ENCODE data around the gene PPIP5K1. TPM values are rescaled to one million over a fixed set of nuclear protein-coding genes. Genes with fewer than 3 reads are reported as not detected.

Gene PPIP5K1
- total RNA-seq, 3 donors from 2014 or later: 30.8 to 33.4 (median 31.6) TPM

- no peak for ATAC-seq
- Mint-ChIP-seq H3K27me3 (ENCODE audit: low read depth) (no peaks in the 10 kb centered on the region), H3K9me3 (no peaks in the 10 kb centered on the region), H3K4me3 (no peak overlapping the region), H3K4me1 (ENCODE audit: low read depth) (peaks cover 12% of the 10 kb centered on the region), H3K36me3 (ENCODE audit: insufficient read depth) (no peaks in the 10 kb centered on the region)
- DNase-seq: no peak
Measured at GRCh38 chr15:43505738-43506137, 84.3 kb downstream of the PPIP5K1 start.

- Mint-ChIP-seq H3K4me1 (ENCODE audit: low read depth) (peaks cover 1% of the 10 kb centered on the region), H3K4me3 (no peak overlapping the region), H3K36me3 (ENCODE audit: insufficient read depth) (peaks cover 2% of the 10 kb centered on the region), H3K27me3 (ENCODE audit: low read depth) (no peaks in the 10 kb centered on the region), H3K9me3 (no peaks in the 10 kb centered on the region)
- ATAC-seq: no peak
- DNase-seq: no peak
Measured at GRCh38 chr15:43499635-43500034, 90.4 kb downstream of the PPIP5K1 start.

- Mint-ChIP-seq H3K27me3 (ENCODE audit: low read depth) (no peaks in the 10 kb centered on the region), H3K36me3 (ENCODE audit: insufficient read depth) (peaks cover 2% of the 10 kb centered on the region), H3K4me1 (ENCODE audit: low read depth) (peaks cover 1% of the 10 kb centered on the region), H3K4me3 (no peak overlapping the region), H3K9me3 (no peaks in the 10 kb centered on the region)
- ATAC-seq (no peak), DNase-seq (no peak)
Measured at GRCh38 chr15:43498990-43499389, 91.0 kb downstream of the PPIP5K1 start.

- ATAC-seq (no peak), DNase-seq (no peak)
- peaks cover 19% of the 10 kb centered on the region for H3K36me3 Mint-ChIP-seq (ENCODE audit: insufficient read depth)
- peaks cover 28% of the 10 kb centered on the region for H3K4me1 Mint-ChIP-seq (ENCODE audit: low read depth)
- peak overlapping the region; percentile 99 for H3K4me3 Mint-ChIP-seq
- H3K27me3 Mint-ChIP-seq (ENCODE audit: low read depth): no peaks in the 10 kb centered on the region
- no peaks in the 10 kb centered on the region for H3K9me3 Mint-ChIP-seq
Measured at GRCh38 chr15:43493703-43494472, 96.1 kb downstream of the PPIP5K1 start.

GRCh38 chr15:43492673-43493601 lies 97.1 kb downstream of the PPIP5K1 start, which contains the start of gene TP53BP1:
Gene TP53BP1 (minus strand): TSS chr15:43493156. CDS start chr15:43493043, 113 bp downstream.
- peaks cover 29% of the 10 kb centered on the region for H3K4me1 Mint-ChIP-seq (ENCODE audit: low read depth)
- ATAC-seq: peak; percentile 100
- H3K27me3 Mint-ChIP-seq (ENCODE audit: low read depth): no peaks in the 10 kb centered on the region

GRCh38 chr15:43492266-43492665 lies 97.7 kb downstream of the PPIP5K1 start:
- peaks cover 30% of the 10 kb centered on the region for H3K36me3 Mint-ChIP-seq (ENCODE audit: insufficient read depth)
- peaks cover 29% of the 10 kb centered on the region for H3K4me1 Mint-ChIP-seq (ENCODE audit: low read depth)
- H3K4me3 Mint-ChIP-seq: peak overlapping the region; percentile 99
- no peaks in the 10 kb centered on the region for H3K27me3 Mint-ChIP-seq (ENCODE audit: low read depth)
- no peak for ATAC-seq
- no peak for DNase-seq
- no peaks in the 10 kb centered on the region for H3K9me3 Mint-ChIP-seq

More at GRCh38 chr15:43492673-43493601, 97.1 kb downstream of the PPIP5K1 start, which contains the start of gene TP53BP1:
- H3K9me3 Mint-ChIP-seq: no peaks in the 10 kb centered on the region
- peak within 1 kb of the TSS; percentile 99 for H3K4me3 Mint-ChIP-seq
- peak; percentile 91 for DNase-seq
- H3K36me3 Mint-ChIP-seq (ENCODE audit: insufficient read depth): peaks cover 24% of the 10 kb centered on the region

- H3K9me3 Mint-ChIP-seq: no peaks in the 10 kb centered on the region
- no peak overlapping the region for H3K4me3 Mint-ChIP-seq
- ATAC-seq: no peak
- no peaks in the 10 kb centered on the region for H3K27me3 Mint-ChIP-seq (ENCODE audit: low read depth)
- peaks cover 35% of the 10 kb centered on the region for H3K36me3 Mint-ChIP-seq (ENCODE audit: insufficient read depth)
- H3K4me1 Mint-ChIP-seq (ENCODE audit: low read depth): peaks cover 30% of the 10 kb centered on the region
- DNase-seq: no peak
Measured at GRCh38 chr15:43489191-43489590, 100.8 kb downstream of the PPIP5K1 start.

- H3K4me1 Mint-ChIP-seq (ENCODE audit: low read depth): peaks cover 30% of the 10 kb centered on the region
- no peak overlapping the region for H3K4me3 Mint-ChIP-seq
- no peaks in the 10 kb centered on the region for H3K9me3 Mint-ChIP-seq
- ATAC-seq (no peak), DNase-seq (no peak)
- H3K27me3 Mint-ChIP-seq (ENCODE audit: low read depth): no peaks in the 10 kb centered on the region
- H3K36me3 Mint-ChIP-seq (ENCODE audit: insufficient read depth): peaks cover 39% of the 10 kb centered on the region
Measured at GRCh38 chr15:43488790-43489189, 101.2 kb downstream of the PPIP5K1 start.

GRCh38 chr15:43487271-43487895 lies 102.6 kb downstream of the PPIP5K1 start:
- Mint-ChIP-seq H3K36me3 (ENCODE audit: insufficient read depth) (peaks cover 38% of the 10 kb centered on the region), H3K4me3 (no peak overlapping the region), H3K4me1 (ENCODE audit: low read depth) (peaks cover 24% of the 10 kb centered on the region), H3K27me3 (ENCODE audit: low read depth) (no peaks in the 10 kb centered on the region), H3K9me3 (no peaks in the 10 kb centered on the region)
- DNase-seq: no peak
- no peak for ATAC-seq

- H3K36me3 Mint-ChIP-seq (ENCODE audit: insufficient read depth): peaks cover 30% of the 10 kb centered on the region
Measured at GRCh38 chr15:43484455-43484854, 105.6 kb downstream of the PPIP5K1 start.

More at GRCh38 chr15:43484455-43484854, 105.6 kb downstream of the PPIP5K1 start:
- Mint-ChIP-seq H3K9me3 (no peaks in the 10 kb centered on the region), H3K27me3 (ENCODE audit: low read depth) (no peaks in the 10 kb centered on the region), H3K4me1 (ENCODE audit: low read depth) (peaks cover 13% of the 10 kb centered on the region), H3K4me3 (no peak overlapping the region)
- ATAC-seq (no peak), DNase-seq (no peak)

Other genes with a start within 250 kb of the PPIP5K1 start
- gene ZSCAN29, start 219.2 kb downstream of the PPIP5K1 start, total RNA-seq: 10 to 100 TPM; 23.3 to 28.5 (median 25.0) TPM
- gene TUBGCP4, start 219.1 kb downstream of the PPIP5K1 start, total RNA-seq: 10 to 100 TPM; 34.6 to 39.7 (median 36.6) TPM
- gene TP53BP1, start 97.1 kb downstream of the PPIP5K1 start, total RNA-seq: 10 to 100 TPM; 30.5 to 36.1 (median 35.3) TPM
- gene MAP1A, start 72.6 kb downstream of the PPIP5K1 start, total RNA-seq: 1 to 10 TPM; 1.1 to 1.2 (median 1.2) TPM
- under 1 TPM in 1 of 3 donors, not detected in 2; 0.48 TPM for gene CKMT1B, start 3.8 kb upstream of the PPIP5K1 start, total RNA-seq
- under 1 TPM; 0.13 to 0.33 (median 0.22) TPM for gene STRC, start 28.6 kb upstream of the PPIP5K1 start, total RNA-seq
- 1 to 10 TPM; 3.4 to 5.4 (median 3.9) TPM for gene CATSPER2, start 58.6 kb upstream of the PPIP5K1 start, total RNA-seq
- not detected for gene CKMT1A, start 103.7 kb upstream of the PPIP5K1 start, total RNA-seq
- gene PDIA3, start 156.2 kb upstream of the PPIP5K1 start, total RNA-seq: 100 to 1,000 TPM; 434 to 498 (median 449) TPM
- 1 to 10 TPM in 1 of 3 donors, under 1 TPM in 2; 0.46 to 1.0 (median 0.63) TPM for gene ELL3, start 186.8 kb upstream of the PPIP5K1 start, total RNA-seq
- 100 to 1,000 TPM; 561 to 596 (median 567) TPM for gene SERF2, start 202.1 kb upstream of the PPIP5K1 start, total RNA-seq
- gene SERINC4, start 210.0 kb upstream of the PPIP5K1 start, total RNA-seq: under 1 TPM; 0.08 to 0.24 (median 0.15) TPM
- gene HYPK, start 210.4 kb upstream of the PPIP5K1 start, total RNA-seq: 10 to 100 TPM; 48.3 to 50.7 (median 49.0) TPM
- gene MFAP1, start 234.5 kb upstream of the PPIP5K1 start, total RNA-seq: 10 to 100 TPM; 37.0 to 38.0 (median 37.4) TPM
- gene WDR76, start 236.8 kb upstream of the PPIP5K1 start, total RNA-seq: 10 to 100 TPM; 37.1 to 44.8 (median 39.2) TPM

Measured in activated T-cell treated with anti-CD3 and anti-CD28 coated beads, Interleukin-2, amount 50 U/mL, for 4 hours (primary cell).